GM19395 (cell line): ENCODE data around the gene TSPOAP1.

Experiments used
- ATAC-seq: cut with Tn5 transposase; IDR thresholded peaks from one replicate; pipeline ENCODE4 v1.9.1; 2021; ENCODE audit warnings: mild to moderate bottlenecking, moderate library complexity; ENCODE audit not compliant: unreplicated experiment

Gene TSPOAP1

DNA sequence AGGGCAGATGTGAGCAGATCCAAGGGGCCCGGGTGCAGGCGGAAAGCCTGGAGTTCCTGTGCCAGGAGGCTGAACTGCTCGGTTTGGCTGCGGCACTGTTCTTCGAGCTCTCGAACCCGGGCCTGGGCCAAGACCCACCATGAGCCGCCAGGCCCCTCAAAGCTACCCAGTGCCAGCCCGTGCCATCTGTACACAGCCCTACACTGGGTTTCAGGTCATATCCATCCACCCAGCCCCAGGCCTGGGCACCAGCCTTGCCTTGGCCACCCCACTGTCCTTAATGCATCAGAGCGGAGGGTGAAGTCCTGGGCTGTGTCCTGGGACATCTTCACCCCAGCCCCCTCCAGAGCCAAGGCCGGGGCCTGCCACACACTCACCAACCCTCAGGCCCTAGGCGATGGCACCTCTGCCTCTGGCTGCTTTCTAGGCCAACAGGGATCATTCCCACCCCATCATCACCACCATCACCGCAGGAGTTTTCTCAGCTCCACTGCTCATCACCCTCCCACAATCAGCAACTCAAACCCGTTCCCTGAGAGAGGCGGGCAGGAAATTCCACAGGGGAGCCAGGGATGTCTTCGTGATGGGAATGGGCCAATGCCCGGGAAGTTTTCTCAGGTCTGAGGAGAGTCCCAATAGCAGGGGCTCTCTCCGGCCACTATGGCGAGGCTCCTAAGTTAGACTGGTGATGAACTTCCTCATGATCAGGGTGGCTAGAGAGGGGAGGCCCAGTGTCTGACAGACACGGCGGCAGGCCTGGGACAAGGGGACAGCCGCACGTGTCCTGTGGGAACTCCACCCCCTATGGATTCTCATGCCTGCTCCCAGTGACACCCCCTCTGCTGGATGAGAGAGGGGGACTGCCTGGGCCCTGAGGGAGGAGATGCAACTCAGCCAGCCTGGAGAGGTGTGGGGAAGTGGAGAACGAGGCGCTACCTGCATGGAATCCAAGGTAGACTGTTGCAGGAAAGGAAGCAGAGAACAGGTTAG lies 9.1 kb downstream of the TSPOAP1 start:
- no peak for ATAC-seq

DNA sequence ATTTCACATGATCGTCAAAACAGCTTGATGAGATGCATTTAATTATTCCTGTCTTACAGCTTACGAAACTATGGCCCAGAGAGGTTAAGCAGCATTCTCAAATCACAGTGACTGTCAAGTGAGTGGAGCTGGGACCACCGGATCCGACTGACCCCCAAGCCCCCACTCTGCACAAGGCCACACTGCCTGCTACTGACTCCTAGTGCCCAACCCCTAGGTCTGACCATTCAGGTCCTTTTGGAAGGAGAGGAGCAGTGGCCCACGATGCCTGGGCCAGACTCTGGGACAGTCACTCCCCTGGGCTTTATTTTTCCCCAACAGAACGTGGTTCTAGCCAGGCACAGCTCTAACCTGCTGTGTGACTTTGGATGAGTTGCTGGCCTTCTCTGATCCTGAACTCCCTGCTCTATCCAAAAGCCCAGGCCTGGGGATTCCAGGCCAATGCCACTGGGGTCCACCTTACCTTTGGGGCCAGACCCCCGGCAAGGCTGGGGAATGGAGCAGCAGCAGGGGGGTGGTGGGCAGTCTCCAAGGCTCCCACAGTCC lies 9.9 kb downstream of the TSPOAP1 start:
- ATAC-seq: no peak

DNA sequence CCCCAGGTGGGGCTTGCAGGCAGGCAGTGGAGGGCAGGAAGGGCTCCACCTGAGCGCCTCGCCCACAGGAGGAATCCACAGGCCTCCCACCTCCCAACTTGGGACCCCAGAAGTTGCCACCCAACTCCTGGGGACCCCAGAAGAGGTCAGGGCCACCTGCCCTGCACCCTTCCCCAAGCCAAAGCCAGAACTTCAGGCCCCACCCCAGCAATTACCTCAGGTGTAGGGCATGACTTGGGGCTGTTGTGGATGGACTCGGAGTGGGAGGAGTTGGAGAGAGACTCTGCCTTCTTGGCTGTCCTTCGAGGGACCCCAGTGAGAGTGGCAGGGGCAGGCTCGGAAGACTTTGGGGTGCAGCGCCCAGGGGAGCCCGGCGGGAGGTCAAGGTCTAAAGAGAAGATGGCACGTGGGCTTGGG lies 10.5 kb downstream of the TSPOAP1 start:
- no peak for ATAC-seq

DNA sequence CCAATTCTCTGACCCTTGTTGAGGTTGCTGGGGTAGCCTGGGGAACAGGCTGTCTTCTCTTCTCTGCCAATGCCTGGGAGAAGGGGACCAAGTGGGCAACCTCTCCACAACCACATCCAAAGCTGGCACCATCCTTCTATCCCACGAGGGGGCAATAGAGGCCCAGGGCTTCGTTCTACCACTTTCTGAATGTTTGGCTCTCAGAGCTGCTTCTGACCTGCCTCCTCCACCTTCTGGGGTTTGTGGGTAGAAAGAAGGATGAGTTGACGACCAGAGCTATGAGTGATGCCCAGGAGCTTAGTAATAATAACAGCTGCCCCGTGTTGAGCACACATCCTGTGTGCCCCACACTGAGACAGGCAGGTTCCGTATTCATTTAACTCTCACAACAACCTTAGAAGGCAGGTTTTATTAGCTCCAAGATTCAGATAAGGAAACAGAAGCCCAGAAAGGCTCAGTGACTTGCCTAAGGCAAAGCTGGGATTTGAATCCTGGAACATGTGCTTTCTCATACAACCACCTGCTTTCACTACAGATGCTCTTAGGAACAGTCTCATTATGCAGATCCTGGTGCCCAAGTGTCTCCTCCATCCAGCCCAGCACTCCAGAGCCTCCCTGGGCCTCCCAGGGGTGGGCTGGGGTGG lies 11.1 kb downstream of the TSPOAP1 start:
- ATAC-seq: peak; percentile 82

DNA sequence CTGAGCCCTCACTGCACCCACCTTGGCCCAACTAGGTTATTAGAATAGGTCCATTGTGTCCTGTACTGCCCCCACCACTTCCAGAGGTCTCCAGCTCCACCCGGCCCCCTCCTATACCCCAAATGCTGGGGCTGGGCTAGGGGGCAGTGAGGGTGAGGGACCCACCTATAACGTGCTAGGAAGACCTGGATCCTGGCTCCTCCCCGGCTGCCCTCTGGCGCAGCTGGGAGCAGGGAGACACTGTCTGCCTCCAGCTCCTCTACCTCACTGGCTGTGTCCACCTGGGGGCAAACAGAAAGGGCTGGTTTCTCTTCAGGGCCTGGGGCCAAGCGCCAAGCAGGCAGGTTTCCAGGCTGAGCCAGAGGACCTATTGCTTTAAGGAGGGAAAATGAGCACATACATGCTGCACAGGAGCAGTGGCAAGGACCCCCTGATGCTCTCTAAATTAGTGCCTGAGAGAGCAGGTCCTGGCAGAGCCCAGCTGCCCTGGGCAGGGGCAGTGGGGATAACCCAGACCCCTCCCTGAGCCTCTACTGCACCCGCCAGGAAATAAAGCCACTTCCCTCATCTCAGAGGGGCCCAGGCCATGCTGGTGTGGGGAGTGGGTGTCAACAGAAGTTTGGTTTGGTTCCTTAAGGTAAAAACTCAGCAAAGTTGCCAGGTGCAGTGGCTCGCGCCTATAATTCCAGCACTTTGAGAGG lies 12.2 kb downstream of the TSPOAP1 start:
- no peak for ATAC-seq

DNA sequence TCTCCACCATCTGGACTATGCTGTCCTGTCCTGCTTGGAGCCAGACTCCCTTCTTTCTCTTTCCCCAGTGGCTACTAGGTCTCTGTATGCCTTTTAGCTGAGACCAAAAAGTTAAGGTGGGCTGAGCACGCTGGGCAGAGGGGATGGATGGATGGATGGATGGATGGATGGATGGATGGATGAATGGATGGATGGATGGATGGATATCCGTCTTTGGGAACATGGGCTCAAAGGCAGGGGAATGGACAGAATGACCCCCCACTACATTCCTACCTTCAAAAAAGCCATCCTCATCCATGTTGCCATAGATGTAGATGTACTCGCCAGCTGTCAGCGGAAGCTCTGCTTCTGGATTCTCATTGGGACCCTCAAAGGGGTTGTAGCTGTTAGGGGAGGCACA lies 12.8 kb downstream of the TSPOAP1 start:
- no peak for ATAC-seq

DNA sequence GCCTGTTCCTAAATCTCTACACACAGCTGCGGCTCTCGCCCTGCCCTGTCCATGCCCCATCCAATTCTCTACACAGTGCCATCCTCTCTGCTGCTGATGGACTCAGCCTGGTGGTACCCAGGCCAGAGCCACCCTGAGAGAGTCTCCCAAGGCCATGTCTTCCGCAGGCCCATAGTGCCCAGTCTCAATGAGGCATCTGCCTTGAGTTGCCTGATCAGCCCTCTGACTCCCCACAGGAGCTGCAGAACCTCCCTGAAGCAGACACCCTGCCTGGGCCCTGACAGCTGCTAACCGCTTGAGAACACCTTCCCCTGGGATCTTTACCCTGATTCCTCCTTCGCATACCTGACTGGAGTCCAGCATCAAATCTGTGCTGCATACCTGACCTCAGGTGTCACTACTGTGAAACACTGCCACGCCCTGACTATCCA lies 13.3 kb downstream of the TSPOAP1 start:
- ATAC-seq: no peak

DNA sequence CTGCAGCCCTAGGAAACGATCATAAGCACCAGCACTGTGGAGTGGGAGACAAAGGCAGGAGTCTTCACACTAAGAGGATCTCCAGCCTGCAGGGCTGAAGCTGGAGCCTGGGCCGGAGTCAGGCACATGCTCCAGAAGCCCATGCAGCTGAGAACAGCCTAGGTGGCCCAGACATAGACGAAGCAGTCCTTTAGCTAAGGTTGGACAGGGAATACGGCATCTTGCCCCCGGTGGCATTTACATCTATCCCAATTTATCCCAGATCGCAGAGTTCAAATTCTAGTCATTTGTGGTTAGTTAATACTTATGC lies 13.9 kb downstream of the TSPOAP1 start:
- ATAC-seq: no peak

DNA sequence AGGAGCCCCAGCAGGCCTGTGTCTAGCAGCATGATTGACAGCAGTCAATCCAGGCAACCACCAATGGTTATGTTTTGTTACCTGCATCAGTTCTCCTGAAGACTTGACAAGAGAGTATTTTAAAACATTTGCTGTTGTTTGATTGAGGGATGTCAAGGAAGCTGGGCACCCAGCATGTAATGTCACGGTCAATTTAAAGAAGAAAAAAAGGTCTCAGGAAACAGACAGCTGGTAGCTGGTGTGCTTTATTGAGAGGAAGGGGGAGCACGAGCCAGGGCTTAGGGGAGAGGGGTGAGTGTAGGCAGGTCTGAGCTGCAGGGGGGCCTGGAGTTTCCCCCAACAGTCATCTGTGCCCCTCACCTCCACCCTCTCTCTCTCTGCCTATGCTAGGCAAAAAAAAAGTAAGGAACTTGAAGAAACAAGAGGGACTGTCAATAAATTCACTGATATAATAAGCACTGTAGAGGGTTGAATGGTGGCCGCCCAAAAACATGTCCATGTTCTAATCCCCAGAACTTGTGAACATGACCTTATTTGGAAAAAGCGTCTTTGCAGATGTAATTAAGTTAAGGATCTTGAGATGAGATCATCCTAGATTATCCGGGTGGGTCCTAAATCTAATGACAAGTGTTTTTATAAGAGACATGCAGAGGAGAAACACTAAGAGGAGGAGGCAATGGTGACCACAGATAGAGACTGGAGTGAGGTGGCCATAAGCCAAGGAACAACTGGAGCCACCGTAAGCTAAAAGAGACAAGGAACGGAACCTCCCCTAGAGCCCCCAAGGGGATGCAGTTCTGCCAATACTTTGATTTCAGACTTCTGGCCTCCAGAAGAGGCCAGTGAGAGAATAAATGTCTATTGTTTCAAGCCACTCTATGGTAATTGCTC lies 14.5 kb downstream of the TSPOAP1 start:
- ATAC-seq: no peak

DNA sequence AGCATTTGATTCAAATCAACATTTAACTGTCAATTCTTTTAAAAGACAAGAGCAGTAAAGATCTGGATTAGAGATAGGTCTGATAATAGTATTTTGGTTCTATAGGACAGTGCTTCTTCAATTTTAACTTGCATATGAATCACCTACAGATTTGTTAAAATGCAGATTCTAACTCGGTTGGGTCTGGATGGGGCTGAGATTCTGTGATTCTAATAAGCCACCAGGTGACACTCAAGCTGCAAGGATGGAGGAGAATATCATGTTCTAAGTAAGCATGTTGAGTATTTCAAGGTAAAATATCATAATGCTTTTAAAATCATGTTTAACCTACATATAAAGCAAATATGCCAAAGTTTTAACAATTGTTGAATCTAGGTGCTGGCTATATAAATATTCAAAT lies 15.8 kb downstream of the TSPOAP1 start:
- no peak for ATAC-seq

DNA sequence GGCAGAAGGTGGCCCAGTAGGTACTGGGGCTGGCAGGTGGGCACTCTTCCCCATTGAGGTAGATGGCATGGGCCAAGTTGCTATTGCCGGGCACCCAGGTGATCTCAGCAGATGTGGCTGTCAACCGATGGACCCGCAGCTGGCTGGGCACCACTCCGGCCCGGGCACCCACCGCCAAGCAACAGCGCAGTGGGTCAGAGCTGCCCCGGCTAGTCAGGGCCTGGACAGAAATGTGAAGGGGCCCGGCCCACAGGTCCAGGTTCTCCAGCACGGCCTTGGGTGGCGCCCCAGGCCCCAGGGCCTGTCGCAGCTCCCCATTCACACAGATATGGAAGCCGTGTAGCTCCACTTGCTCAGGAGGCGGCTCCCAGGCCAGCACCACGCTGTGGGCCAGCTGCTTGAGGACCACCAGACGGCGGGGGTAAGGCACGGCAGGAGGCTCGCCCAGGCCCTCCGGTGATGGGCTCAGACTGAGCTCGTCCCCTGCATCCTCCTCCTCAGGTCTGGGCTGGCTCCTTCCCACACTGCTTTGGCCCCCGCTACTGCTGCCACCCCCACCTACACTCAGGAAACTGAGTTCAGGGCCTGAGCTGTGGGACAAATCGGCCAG lies 16.5 kb downstream of the TSPOAP1 start:
- ATAC-seq: no peak

DNA sequence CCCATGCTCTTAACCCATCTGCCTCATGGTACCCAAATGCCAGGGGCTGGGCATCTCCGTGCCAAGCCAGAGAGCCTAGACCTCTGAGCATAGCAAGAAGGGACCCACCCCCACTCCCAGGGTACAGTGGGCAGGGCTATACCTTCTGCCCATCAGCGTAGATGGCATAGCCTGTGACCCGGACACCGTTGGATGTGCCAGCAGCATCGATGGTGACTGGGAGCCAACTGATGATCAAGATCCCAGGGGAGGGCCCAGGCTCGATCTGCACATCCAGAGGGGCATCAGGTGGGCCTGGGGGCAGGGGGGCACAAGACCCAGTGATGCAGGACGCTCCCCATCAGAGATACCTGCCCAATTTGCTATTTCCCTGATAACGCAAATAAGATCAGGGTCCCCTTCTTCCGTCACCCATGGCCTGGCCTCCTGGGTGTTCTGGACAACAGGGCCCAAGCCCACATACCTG lies 17.1 kb downstream of the TSPOAP1 start:
- ATAC-seq: no peak

DNA sequence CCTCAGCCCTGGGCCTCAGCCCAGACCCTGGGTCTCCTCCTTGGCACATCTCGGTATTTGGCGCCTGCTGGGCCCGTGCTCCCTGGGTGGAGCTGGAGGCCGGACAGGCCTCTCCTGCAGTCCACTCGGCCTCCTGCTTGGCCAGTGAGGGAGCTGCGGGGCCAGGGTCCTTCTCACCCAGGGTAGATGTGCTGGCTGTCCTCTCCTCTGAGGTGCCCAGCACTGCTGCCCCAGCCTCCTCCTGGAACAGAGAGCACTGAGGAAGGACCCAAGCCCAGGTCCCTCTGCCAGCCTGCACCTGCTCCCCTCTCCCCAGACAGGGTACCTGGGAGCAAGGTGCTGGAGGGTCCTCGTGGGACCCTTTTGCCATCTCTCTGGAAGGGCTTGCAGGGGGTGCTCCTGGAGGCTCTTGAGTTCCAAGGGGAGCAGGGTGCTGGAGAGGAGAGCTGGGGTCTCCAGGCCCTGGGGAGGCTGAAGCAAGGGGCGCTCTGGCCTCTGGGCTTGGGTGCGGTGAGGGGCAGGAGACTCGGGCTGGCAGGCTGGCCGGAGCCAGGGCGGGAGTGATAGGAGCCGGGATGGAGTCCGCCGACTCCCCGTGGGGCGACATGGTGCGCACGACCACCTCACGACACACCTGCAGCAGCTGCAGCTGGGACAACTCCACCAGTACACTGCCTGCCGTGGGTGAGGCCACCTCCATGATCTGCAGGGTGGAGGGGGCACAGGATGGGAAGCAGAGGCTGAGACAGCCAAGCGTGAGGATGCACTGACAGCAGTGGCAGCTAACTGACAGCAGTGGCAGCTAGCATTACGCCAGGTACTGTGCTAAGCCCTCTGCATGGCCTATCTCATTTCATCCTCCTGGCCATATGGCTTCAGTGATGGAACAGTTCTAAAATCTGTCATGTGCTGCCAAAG lies 17.8 kb downstream of the TSPOAP1 start:
- no peak for ATAC-seq

DNA sequence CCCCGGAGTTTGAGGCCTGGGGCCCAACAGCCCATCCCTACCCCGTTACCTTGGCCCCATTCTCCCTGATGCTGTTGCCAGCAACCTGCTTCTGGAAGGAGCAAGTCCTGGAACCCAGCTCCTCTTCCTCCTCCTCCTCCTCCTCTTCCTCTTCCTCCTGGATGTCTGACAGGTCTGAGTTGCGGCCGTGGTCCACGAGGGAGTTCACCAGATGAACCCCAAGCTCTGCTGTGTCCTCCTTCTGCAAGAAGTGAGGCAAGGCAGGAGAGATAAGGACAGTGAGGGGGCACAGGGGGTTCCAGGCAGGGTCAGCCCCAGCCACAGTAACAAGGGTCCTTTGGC lies 18.7 kb downstream of the TSPOAP1 start:
- no peak for ATAC-seq

DNA sequence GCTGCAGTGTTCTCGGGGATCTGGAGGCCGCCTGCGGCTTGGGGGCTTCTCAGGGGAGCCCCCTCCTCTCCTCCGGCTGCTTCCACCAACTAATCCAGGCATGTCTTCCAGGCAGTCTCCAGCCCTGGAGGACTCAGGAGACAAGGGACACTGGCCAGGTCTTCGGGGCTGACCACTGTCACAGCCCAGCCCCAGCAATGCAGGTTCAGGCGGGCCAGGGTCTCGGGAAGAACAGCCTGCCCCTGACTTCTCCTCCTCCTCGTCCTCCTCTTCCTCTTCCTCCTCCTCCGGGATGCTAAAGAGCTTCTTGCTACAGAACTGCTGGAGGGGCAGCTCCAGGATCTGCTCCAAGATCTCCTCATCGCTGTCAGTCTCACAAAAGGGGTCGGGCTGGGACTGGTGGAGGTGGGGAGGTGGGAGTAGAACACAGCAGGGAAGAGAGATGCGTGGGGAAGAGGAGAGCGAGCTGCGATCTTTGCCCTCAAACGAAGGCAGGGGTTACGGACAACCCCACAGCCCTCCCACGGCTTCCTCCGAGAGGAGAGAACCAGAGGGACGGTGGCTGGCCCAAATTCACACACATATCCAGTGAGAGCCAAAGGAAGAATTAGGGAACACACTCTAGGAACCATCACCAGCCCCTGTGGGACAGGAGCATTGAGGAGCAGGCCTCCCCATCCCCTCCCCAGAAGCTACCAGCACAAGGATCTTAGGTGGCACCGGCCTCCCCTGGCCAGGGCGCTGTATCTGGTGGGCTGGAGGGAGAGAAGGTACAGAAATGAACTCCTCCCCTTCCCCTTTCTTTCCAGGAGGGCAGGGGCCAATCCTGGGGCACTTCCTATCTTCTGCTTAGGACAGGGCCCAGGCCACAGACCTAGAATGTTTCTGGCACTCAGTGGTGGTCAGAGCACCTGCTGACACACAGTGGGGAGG lies 19.3 kb downstream of the TSPOAP1 start:
- no peak for ATAC-seq

DNA sequence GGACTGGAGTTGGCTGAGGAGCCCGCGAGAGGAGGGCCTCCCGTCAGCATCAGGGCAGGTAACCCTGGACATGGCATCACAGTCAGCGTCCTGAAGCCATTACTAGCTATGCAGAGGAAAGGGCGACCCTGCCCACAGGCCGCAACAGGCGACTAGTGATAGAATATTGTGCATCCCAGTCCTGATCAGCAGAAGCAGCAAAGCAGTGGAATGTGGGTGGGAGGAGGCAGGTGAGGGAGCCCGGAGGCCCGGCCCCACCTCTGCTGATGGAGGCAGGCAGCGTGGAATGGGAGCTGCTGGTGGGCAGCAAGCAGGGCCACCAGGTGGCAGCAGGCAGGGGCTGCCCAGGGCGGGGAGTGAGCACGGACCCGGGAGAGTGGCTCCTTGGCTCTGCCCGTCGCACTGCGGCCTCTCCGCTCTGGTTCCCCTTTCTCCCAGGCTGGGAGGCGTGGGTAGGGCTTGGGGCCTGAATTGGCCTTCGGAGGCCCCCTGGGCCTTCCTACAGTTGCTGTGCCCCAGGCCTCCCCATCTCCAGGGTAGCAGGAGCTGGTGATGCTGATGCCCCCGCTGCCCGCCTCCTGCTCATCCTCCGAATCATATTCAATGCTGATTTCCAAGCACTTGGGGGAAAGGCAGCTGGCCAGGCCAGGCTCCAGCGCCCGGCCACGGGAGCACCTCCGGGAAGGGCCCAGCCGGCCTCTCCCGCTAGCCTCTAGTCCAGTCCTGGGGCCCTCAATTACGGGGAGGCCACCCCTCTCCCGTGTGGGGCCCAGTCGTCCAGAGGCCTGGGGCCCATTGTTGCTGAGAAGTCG lies 20.2 kb downstream of the TSPOAP1 start:
- no peak for ATAC-seq
